Spleen (tissue), 7 donors: Measurements from ENCODE around the gene POMP.

Source experiments
- CTCF ChIP-seq, 11 experiments: fragments of 200-600 bp in 7 of 11; fragments of 450-650 bp in 4 of 11; sonication (generic) in 4 of 11; IDR thresholded peaks in 8 of 11; conservative IDR thresholded peaks in 3 of 11; 1 replicate in 7 of 11; 2 replicates in 4 of 11; pipeline versions ENCODE4 v1.4.0 to v1.8.0; 2016 to 2021; ENCODE audit warnings: antibody characterized with exemption in 11 of 11, inconsistent platforms in 4 of 11, mild to moderate bottlenecking in 1 of 11
- POLR2AphosphoS5 ChIP-seq, 3 donors: sonication (generic); formaldehyde crosslinking; IDR thresholded peaks; one replicate each; pipeline ENCODE4 v1.5.1; 2017; ENCODE audit warnings: antibody characterized with exemption in 3 of 3
- donor health status: DM: no; HTN: no; CAD: no; lungs with moderate emphysema.
- donor health status: DM: no; HTN: no; CAD: no.
- donor health status: DM: no; HTN: no; CAD: no.

GRCh38 chr13:28621449-28621848, 37.5 kb upstream of the POMP start:
- TF ChIP-seq CTCF (IDR thresholded peaks at IDR 0.05 in 8 of 11, conservative IDR thresholded peaks at IDR 0.05 in 3 of 11) (no peak), POLR2AphosphoS5 (IDR thresholded peaks at IDR 0.05) (no peak)
